ENCODE results near the gene HAND1.

DNA sequence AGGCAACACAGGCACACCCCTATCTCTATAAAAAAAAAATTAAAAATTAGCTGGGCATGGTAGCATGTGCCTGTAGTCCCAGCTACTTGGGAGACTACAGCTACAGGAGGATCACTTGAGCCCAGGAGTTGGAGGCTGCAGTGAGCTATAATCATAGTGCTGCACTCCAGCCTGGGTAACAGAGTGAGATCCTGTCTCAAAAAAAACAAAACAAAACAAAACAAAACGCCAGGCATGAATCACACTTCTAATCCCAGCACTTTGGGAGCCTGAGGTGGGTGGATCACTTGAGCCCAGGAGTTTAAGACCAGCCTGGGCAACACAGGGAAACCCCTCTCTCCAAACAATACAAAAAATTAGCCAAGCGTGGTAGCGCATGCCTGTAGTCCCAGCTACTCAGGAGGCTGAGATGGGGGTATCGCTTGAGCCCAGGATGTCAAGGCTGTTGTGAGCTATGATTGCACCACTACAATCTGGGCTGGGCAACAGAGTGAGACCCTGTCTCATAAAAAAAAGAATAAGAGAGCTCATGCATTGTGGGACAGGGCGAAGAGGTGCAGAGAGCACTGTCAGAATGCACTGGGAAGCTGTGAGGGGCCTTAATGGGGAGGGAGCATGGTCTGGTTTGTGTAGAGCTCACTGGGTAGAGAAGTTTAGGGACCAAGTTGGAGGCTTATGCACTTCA is 40.6 kb downstream of the HAND1 start:
- TF ChIP-seq, protein P1, sequence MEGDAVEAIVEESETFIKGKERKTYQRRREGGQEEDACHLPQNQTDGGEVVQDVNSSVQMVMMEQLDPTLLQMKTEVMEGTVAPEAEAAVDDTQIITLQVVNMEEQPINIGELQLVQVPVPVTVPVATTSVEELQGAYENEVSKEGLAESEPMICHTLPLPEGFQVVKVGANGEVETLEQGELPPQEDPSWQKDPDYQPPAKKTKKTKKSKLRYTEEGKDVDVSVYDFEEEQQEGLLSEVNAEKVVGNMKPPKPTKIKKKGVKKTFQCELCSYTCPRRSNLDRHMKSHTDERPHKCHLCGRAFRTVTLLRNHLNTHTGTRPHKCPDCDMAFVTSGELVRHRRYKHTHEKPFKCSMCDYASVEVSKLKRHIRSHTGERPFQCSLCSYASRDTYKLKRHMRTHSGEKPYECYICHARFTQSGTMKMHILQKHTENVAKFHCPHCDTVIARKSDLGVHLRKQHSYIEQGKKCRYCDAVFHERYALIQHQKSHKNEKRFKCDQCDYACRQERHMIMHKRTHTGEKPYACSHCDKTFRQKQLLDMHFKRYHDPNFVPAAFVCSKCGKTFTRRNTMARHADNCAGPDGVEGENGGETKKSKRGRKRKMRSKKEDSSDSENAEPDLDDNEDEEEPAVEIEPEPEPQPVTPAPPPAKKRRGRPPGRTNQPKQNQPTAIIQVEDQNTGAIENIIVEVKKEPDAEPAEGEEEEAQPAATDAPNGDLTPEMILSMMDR (IDR thresholded peaks at IDR 0.05; ENCODE audit: insufficient read depth, low read length, poor library complexity, severe bottlenecking) = no peak
- TF ChIP-seq EZH2phosphoT487 (conservative IDR thresholded peaks at IDR 0.05; ENCODE audit: low read length) = no peak
